Stimulated activated CD8-positive, alpha-beta memory T cell treated with anti-CD3 and anti-CD28 coated beads, Interleukin-4, amount 100 ng/mL, for 4 hours (primary cell): Measurements from ENCODE around the gene AMBP.
"Not testable (repeated sequence)": the region's sequence is repeated elsewhere in the genome, so short reads cannot be mapped to it uniquely, and the experiment has no call there.

Experiments used
- DNase-seq, 2 donors: peaks; one replicate each; pipeline ENCODE4 v3.0.0-alpha.2; 2020; ENCODE audit warnings: low read depth in 2 of 2, low spot score in 1 of 2

The AMBP gene

GRCh38 chr9:114053246-114054005, 24.7 kb downstream of the AMBP start:
- DNase-seq = no peak

- no peak for DNase-seq
Observed at GRCh38 chr9:114051706-114052105, 26.4 kb downstream of the AMBP start.

GRCh38 chr9:114051281-114051680, 26.8 kb downstream of the AMBP start:
- DNase-seq = no peak

GRCh38 chr9:114050646-114051045, 27.5 kb downstream of the AMBP start:
- no peak for DNase-seq

GRCh38 chr9:114050226-114050568, 27.9 kb downstream of the AMBP start:
- DNase-seq = no peak

GRCh38 chr9:114049441-114050225, 28.5 kb downstream of the AMBP start:
- DNase-seq = no peak

- DNase-seq = no peak
Observed at GRCh38 chr9:114048533-114049415, 29.3 kb downstream of the AMBP start.

- DNase-seq = no peak
Observed at GRCh38 chr9:114047717-114048116, 30.4 kb downstream of the AMBP start.

GRCh38 chr9:114046875-114047274, 31.2 kb downstream of the AMBP start:
- no peak for DNase-seq

GRCh38 chr9:114046237-114046755, 31.8 kb downstream of the AMBP start:
- DNase-seq = no peak

- not testable (repeated sequence) for DNase-seq
Observed at GRCh38 chr9:114043660-114044059, 34.4 kb downstream of the AMBP start.

GRCh38 chr9:114039484-114039883, 38.6 kb downstream of the AMBP start:
- no peak for DNase-seq

- DNase-seq = no peak
Observed at GRCh38 chr9:114038724-114039313, 39.3 kb downstream of the AMBP start.

GRCh38 chr9:114037961-114038723, 40.0 kb downstream of the AMBP start:
- DNase-seq = no peak

- no peak for DNase-seq
Observed at GRCh38 chr9:114037249-114037648, 40.9 kb downstream of the AMBP start.

- no peak for DNase-seq
Observed at GRCh38 chr9:114035845-114036801, 42.0 kb downstream of the AMBP start.

- DNase-seq = no peak
Observed at GRCh38 chr9:114035221-114035844, 42.8 kb downstream of the AMBP start.

GRCh38 chr9:114034661-114035062, 43.4 kb downstream of the AMBP start:
- DNase-seq = no peak

- DNase-seq = no peak
Observed at GRCh38 chr9:114034196-114034595, 43.9 kb downstream of the AMBP start.
